ENCODE data around the gene TMEM129.
A peak's percentile ranks its signal among the peaks of the same experiment; 100 is the strongest.
"Not testable (repeated sequence)": the region's sequence is repeated elsewhere in the genome, so short reads cannot be mapped to it uniquely, and the experiment has no call there.

TMEM129 gene

GRCh38 chr4:1693131-1693896, 27.8 kb downstream of the TMEM129 start:
- peak; percentile 71 for DNase-seq (ENCODE audit: low read depth)

GRCh38 chr4:1691737-1692373, 29.3 kb downstream of the TMEM129 start:
- no peak for DNase-seq (ENCODE audit: low read depth)

- no peak for DNase-seq (ENCODE audit: low read depth)
Measured at GRCh38 chr4:1690698-1691097, 30.4 kb downstream of the TMEM129 start.

- no peak for DNase-seq (ENCODE audit: low read depth)
Measured at GRCh38 chr4:1686440-1687036, 34.6 kb downstream of the TMEM129 start.

- DNase-seq (ENCODE audit: low read depth) = no peak
Measured at GRCh38 chr4:1685235-1686150, 35.6 kb downstream of the TMEM129 start.

- peak; percentile 91 for DNase-seq (ENCODE audit: low read depth)
Measured at GRCh38 chr4:1684506-1685234, 36.5 kb downstream of the TMEM129 start.

- DNase-seq (ENCODE audit: low read depth) = peak; percentile 11
Measured at GRCh38 chr4:1683736-1684505, 37.2 kb downstream of the TMEM129 start, which contains the start of gene FAM53A. Gene FAM53A (minus strand): TSS chr4:1684313. CDS start chr4:1668741, 15,572 bp downstream.

- peak; percentile 28 for DNase-seq (ENCODE audit: low read depth)
Measured at GRCh38 chr4:1683261-1683735, 37.8 kb downstream of the TMEM129 start.

GRCh38 chr4:1682860-1683259, 38.3 kb downstream of the TMEM129 start:
- DNase-seq (ENCODE audit: low read depth) = no peak

- DNase-seq (ENCODE audit: low read depth) = no peak
Measured at GRCh38 chr4:1678244-1678643, 42.9 kb downstream of the TMEM129 start.

GRCh38 chr4:1676605-1677525, 44.3 kb downstream of the TMEM129 start:
- no peak for DNase-seq (ENCODE audit: low read depth)

GRCh38 chr4:1675802-1676137, 45.4 kb downstream of the TMEM129 start:
- DNase-seq (ENCODE audit: low read depth) = no peak

GRCh38 chr4:1675136-1675801, 45.9 kb downstream of the TMEM129 start:
- DNase-seq (ENCODE audit: low read depth) = no peak

GRCh38 chr4:1674682-1675081, 46.4 kb downstream of the TMEM129 start:
- no peak for DNase-seq (ENCODE audit: low read depth)

GRCh38 chr4:1673671-1674070, 47.5 kb downstream of the TMEM129 start:
- DNase-seq (ENCODE audit: low read depth) = no peak

GRCh38 chr4:1671011-1671410, 50.1 kb downstream of the TMEM129 start:
- not testable (repeated sequence) for DNase-seq (ENCODE audit: low read depth)

GRCh38 chr4:1670279-1670678, 50.8 kb downstream of the TMEM129 start:
- no peak for DNase-seq (ENCODE audit: low read depth)

- DNase-seq (ENCODE audit: low read depth) = no peak
Measured at GRCh38 chr4:1669850-1670249, 51.3 kb downstream of the TMEM129 start.

- DNase-seq (ENCODE audit: low read depth) = no peak
Measured at GRCh38 chr4:1669270-1669669, 51.9 kb downstream of the TMEM129 start.

Measured in activated T-cell treated with anti-CD3 and anti-CD28 coated beads for 1 hour (primary cell).